Naive B cell (primary cell): ENCODE measurements around the gene KAZN. TPM values are rescaled to one million over a fixed set of nuclear protein-coding genes. Genes with fewer than 3 reads are reported as not detected.
A peak's percentile ranks its signal among the peaks of the same experiment; 100 is the strongest.

ENCODE experiments used
- ATAC-seq, 2 donors: fragments of 150-1000 bp; cut with Tn5 transposase; 2 replicates each; pipeline ENCODE4 v1.10.0; 2021; ENCODE audit warnings: low read depth in 2 of 2, mild to moderate bottlenecking in 2 of 2, moderate library complexity in 2 of 2
- DNase-seq: peaks from one replicate; pipeline ENCODE4 v3.0.0; 2022
- H3K27ac Mint-ChIP-seq, 6 donors: one replicate each; pipeline ENCODE4 v1.8.0; 2020 to 2022; ENCODE audit warnings: mild to moderate bottlenecking in 6 of 6, mixed read lengths in 6 of 6, moderate library complexity in 5 of 6, inconsistent platforms in 2 of 6
- H3K27me3 Mint-ChIP-seq, 3 donors: one replicate each; pipeline ENCODE4 v1.8.0; 2021 to 2022; ENCODE audit warnings: mixed read lengths in 3 of 3, mild to moderate bottlenecking in 1 of 3
- H3K36me3 Mint-ChIP-seq, 2 donors: one replicate each; pipeline ENCODE4 v1.8.0; 2020 to 2022; ENCODE audit warnings: mixed read lengths in 2 of 2, inconsistent platforms in 1 of 2, mild to moderate bottlenecking in 1 of 2
- H3K4me1 Mint-ChIP-seq, 3 donors: one replicate each; pipeline ENCODE4 v1.8.0; 2020 to 2022; ENCODE audit warnings: mixed read lengths in 3 of 3, inconsistent platforms in 1 of 3, mild to moderate bottlenecking in 1 of 3, moderate library complexity in 1 of 3
- H3K4me3 Mint-ChIP-seq, 8 donors: one replicate each; pipeline ENCODE4 v1.8.0; 2020 to 2022; ENCODE audit warnings: mild to moderate bottlenecking in 8 of 8, mixed read lengths in 8 of 8, moderate library complexity in 8 of 8, inconsistent platforms in 2 of 8
- H3K9me3 Mint-ChIP-seq, 7 donors: one replicate each; pipeline ENCODE4 v1.8.0; 2020 to 2022; ENCODE audit warnings: mixed read lengths in 7 of 7, mild to moderate bottlenecking in 5 of 7, inconsistent platforms in 2 of 7, moderate library complexity in 1 of 7
- polyA plus RNA-seq, 6 donors: library from polyadenylated mRNA; unstranded; fragments of 300-500 nt; fragmentation: Illumina TruSeq; gene quantifications; one replicate each; pipeline ENCODE4 v1.2.3, GENCODE V29; 2021; ENCODE audit warnings: low read depth in 6 of 6

Gene KAZN
- polyA plus RNA-seq, 6 donors from 2014 or later, result 0.16 TPM; not detected in 5

GRCh38 chr1:14626869-14627607 is 28.6 kb downstream of the KAZN start:
- no peak overlapping the region for H3K4me3 Mint-ChIP-seq
- peaks cover 0 to 4% (median 4%) of the 10 kb centered on the region in 3 donors for H3K27me3 Mint-ChIP-seq
- no peak overlapping the region for H3K27ac Mint-ChIP-seq
- H3K36me3 Mint-ChIP-seq, result peaks cover 0 to 6% of the 10 kb centered on the region in 2 donors
- ATAC-seq, result no peak
- no peak for DNase-seq
- H3K4me1 Mint-ChIP-seq, result no peaks in the 10 kb centered on the region
- peaks cover 0 to 6% (median 3%) of the 10 kb centered on the region in 7 donors for H3K9me3 Mint-ChIP-seq

GRCh38 chr1:14627608-14628489 is 29.4 kb downstream of the KAZN start:
- H3K36me3 Mint-ChIP-seq, result peaks cover 0 to 6% of the 10 kb centered on the region in 2 donors
- no peak for ATAC-seq

GRCh38 chr1:14629363-14630014 is 31.0 kb downstream of the KAZN start:
- Mint-ChIP-seq H3K27me3 (peaks cover 0 to 4% (median 4%) of the 10 kb centered on the region in 3 donors), H3K9me3 (no peaks in the 10 kb centered on the region), H3K4me1 (no peaks in the 10 kb centered on the region), H3K36me3 (no peaks in the 10 kb centered on the region), H3K4me3 (no peak overlapping the region), H3K27ac (no peak overlapping the region)
- DNase-seq (no peak), ATAC-seq (no peak)

More at GRCh38 chr1:14627608-14628489, 29.4 kb downstream of the KAZN start:
- Mint-ChIP-seq H3K4me3 (no peak overlapping the region), H3K27me3 (peaks cover 0 to 4% (median 4%) of the 10 kb centered on the region in 3 donors), H3K27ac (no peak overlapping the region), H3K4me1 (no peaks in the 10 kb centered on the region), H3K9me3 (peaks cover 0 to 6% (median 3%) of the 10 kb centered on the region in 7 donors)
- DNase-seq, result no peak

GRCh38 chr1:14630986-14631385 is 32.5 kb downstream of the KAZN start:
- ATAC-seq, result no peak
- Mint-ChIP-seq H3K36me3 (no peaks in the 10 kb centered on the region), H3K9me3 (no peaks in the 10 kb centered on the region), H3K27me3 (peaks cover 3 to 8% (median 4%) of the 10 kb centered on the region in 3 donors), H3K27ac (no peak overlapping the region), H3K4me3 (no peak overlapping the region), H3K4me1 (peaks cover 0 to 4% (median 0%) of the 10 kb centered on the region in 3 donors)
- DNase-seq, result no peak

GRCh38 chr1:14631421-14631820 is 32.9 kb downstream of the KAZN start:
- peaks cover 0 to 8% (median 4%) of the 10 kb centered on the region in 3 donors for H3K27me3 Mint-ChIP-seq
- DNase-seq (no peak), ATAC-seq (no peak)
- H3K36me3 Mint-ChIP-seq, result no peaks in the 10 kb centered on the region
- no peaks in the 10 kb centered on the region for H3K9me3 Mint-ChIP-seq
- no peak overlapping the region for H3K27ac Mint-ChIP-seq
- peaks cover 0 to 4% (median 0%) of the 10 kb centered on the region in 3 donors for H3K4me1 Mint-ChIP-seq
- peak overlapping the region in 1 of 8 donors; percentile 60 for H3K4me3 Mint-ChIP-seq

- Mint-ChIP-seq H3K9me3 (no peaks in the 10 kb centered on the region), H3K4me1 (peaks cover 0 to 4% (median 0%) of the 10 kb centered on the region in 3 donors), H3K27ac (no peak overlapping the region), H3K36me3 (no peaks in the 10 kb centered on the region), H3K27me3 (peaks cover 0 to 8% (median 0%) of the 10 kb centered on the region in 3 donors), H3K4me3 (no peak overlapping the region)
- no peak for ATAC-seq
- DNase-seq, result no peak
These were observed 36.0 kb downstream of the KAZN start for GRCh38 chr1:14634486-14634885.

- Mint-ChIP-seq H3K9me3 (no peaks in the 10 kb centered on the region), H3K27me3 (peaks cover 0 to 8% (median 0%) of the 10 kb centered on the region in 3 donors), H3K4me1 (peaks cover 0 to 4% (median 0%) of the 10 kb centered on the region in 3 donors), H3K27ac (no peak overlapping the region), H3K4me3 (no peak overlapping the region), H3K36me3 (no peaks in the 10 kb centered on the region)
- ATAC-seq (no peak), DNase-seq (no peak)
These were observed 36.9 kb downstream of the KAZN start for GRCh38 chr1:14635421-14635820.

- DNase-seq, result no peak
- Mint-ChIP-seq H3K36me3 (no peaks in the 10 kb centered on the region), H3K27me3 (peaks cover 0 to 8% (median 0%) of the 10 kb centered on the region in 3 donors), H3K27ac (peak overlapping the region in 2 of 6 donors; percentile 3 to 23), H3K4me1 (peaks cover 0 to 4% (median 0%) of the 10 kb centered on the region in 3 donors), H3K9me3 (peaks cover 0 to 9% (median 3%) of the 10 kb centered on the region in 7 donors), H3K4me3 (no peak overlapping the region)
- no peak for ATAC-seq
These were observed 38.6 kb downstream of the KAZN start for GRCh38 chr1:14636897-14637632.

- DNase-seq, result no peak
- Mint-ChIP-seq H3K36me3 (no peaks in the 10 kb centered on the region), H3K9me3 (peaks cover 0 to 24% (median 13%) of the 10 kb centered on the region in 7 donors), H3K4me3 (no peak overlapping the region), H3K27me3 (peaks cover 0 to 8% (median 0%) of the 10 kb centered on the region in 3 donors), H3K4me1 (peaks cover 0 to 4% (median 0%) of the 10 kb centered on the region in 3 donors), H3K27ac (peak overlapping the region in 1 of 6 donors; percentile 33)
- no peak for ATAC-seq
These were observed 41.0 kb downstream of the KAZN start for GRCh38 chr1:14639291-14640050.

- no peak for DNase-seq
- H3K4me1 Mint-ChIP-seq, result no peaks in the 10 kb centered on the region
- H3K27me3 Mint-ChIP-seq, result no peaks in the 10 kb centered on the region
- H3K9me3 Mint-ChIP-seq, result peaks cover 6 to 39% (median 23%) of the 10 kb centered on the region in 7 donors
- no peak overlapping the region for H3K27ac Mint-ChIP-seq
- no peak for ATAC-seq
- H3K4me3 Mint-ChIP-seq, result no peak overlapping the region
- no peaks in the 10 kb centered on the region for H3K36me3 Mint-ChIP-seq
These were observed 44.2 kb downstream of the KAZN start for GRCh38 chr1:14642712-14643111.

GRCh38 chr1:14646973-14647372 is 48.5 kb downstream of the KAZN start:
- no peak overlapping the region for H3K4me3 Mint-ChIP-seq
- H3K27ac Mint-ChIP-seq, result no peak overlapping the region
- H3K27me3 Mint-ChIP-seq, result no peaks in the 10 kb centered on the region
- peaks cover 6 to 30% (median 19%) of the 10 kb centered on the region in 7 donors for H3K9me3 Mint-ChIP-seq
- DNase-seq (no peak), ATAC-seq (no peak)
- no peaks in the 10 kb centered on the region for H3K4me1 Mint-ChIP-seq
- H3K36me3 Mint-ChIP-seq, result no peaks in the 10 kb centered on the region

GRCh38 chr1:14647777-14648176 is 49.3 kb downstream of the KAZN start:
- no peak overlapping the region for H3K4me3 Mint-ChIP-seq
- no peak overlapping the region for H3K27ac Mint-ChIP-seq
- no peak for DNase-seq
- ATAC-seq, result no peak
- no peaks in the 10 kb centered on the region for H3K27me3 Mint-ChIP-seq
- no peaks in the 10 kb centered on the region for H3K36me3 Mint-ChIP-seq
- H3K4me1 Mint-ChIP-seq, result no peaks in the 10 kb centered on the region
- peaks cover 6 to 26% (median 15%) of the 10 kb centered on the region in 7 donors for H3K9me3 Mint-ChIP-seq
